MG63 (cell line): Measurements from ENCODE around the gene MGAT1. TPM values are rescaled to one million over a fixed set of nuclear protein-coding genes. Genes with fewer than 3 reads are reported as not detected.

Source experiments
- total RNA-seq: library from RNA; depleted of rRNA; stranded (reverse); fragments of >200 nt; shearing (Covaris generic); gene quantifications from 2 replicates; pipeline ENCODE4 v1.2.3, GENCODE V29; 2014; ENCODE audit warnings: low replicate concordance; rRNA removed

MGAT1 gene
- total RNA-seq, 1 experiment from 2014 or later = 189 TPM

Other genes with a start within 250 kb of the MGAT1 start
- gene SCGB3A1, start 211.3 kb downstream of the MGAT1 start, total RNA-seq = not detected in 2 replicates
- gene FLT4, start 153.2 kb downstream of the MGAT1 start, total RNA-seq = 0.10 and 1.3 TPM in 2 replicates
- gene OR2Y1, start 62.7 kb downstream of the MGAT1 start, total RNA-seq = not detected in 2 replicates
- 23.6 and 52.7 TPM in 2 replicates for gene ZFP62, start 58.5 kb upstream of the MGAT1 start, total RNA-seq
- gene BTNL8, start 96.4 kb upstream of the MGAT1 start, total RNA-seq = not detected in 2 replicates
- gene BTNL3, start 186.0 kb upstream of the MGAT1 start, total RNA-seq = not detected in 2 replicates
- 0.76 and 0.99 TPM in 2 replicates for gene BTNL9, start 237.5 kb upstream of the MGAT1 start, total RNA-seq